T-helper 1 cell treated with Interleukin-12 subunit alpha and Interleukin-12 subunit beta and Interleukin-4 antibody, amounts not matched to agents 30 μg/mL and 1 μg/mL, for 36 hours (primary cell): ENCODE measurements around the gene EIF4A2.
A peak's percentile ranks its signal among the peaks of the same experiment; 100 is the strongest.

Experiments used
- H3K27ac Mint-ChIP-seq: one replicate; pipeline ENCODE4 v1.8.0; 2021; ENCODE audit warnings: mild to moderate bottlenecking, mixed read lengths
- H3K27me3 Mint-ChIP-seq: one replicate; pipeline ENCODE4 v1.8.0; 2021; ENCODE audit warnings: low read depth, mixed read lengths
- H3K36me3 Mint-ChIP-seq: one replicate; pipeline ENCODE4 v1.8.0; 2021; ENCODE audit warnings: low read depth, mixed read lengths
- H3K4me1 Mint-ChIP-seq: one replicate; pipeline ENCODE4 v1.8.0; 2021; ENCODE audit warnings: low read depth, mixed read lengths
- H3K4me3 Mint-ChIP-seq: one replicate; pipeline ENCODE4 v1.8.0; 2021; ENCODE audit warnings: mild to moderate bottlenecking, moderate library complexity, mixed read lengths
- H3K9me3 Mint-ChIP-seq: one replicate; pipeline ENCODE4 v1.8.0; 2021; ENCODE audit warnings: mixed read lengths

The EIF4A2 gene

DNA sequence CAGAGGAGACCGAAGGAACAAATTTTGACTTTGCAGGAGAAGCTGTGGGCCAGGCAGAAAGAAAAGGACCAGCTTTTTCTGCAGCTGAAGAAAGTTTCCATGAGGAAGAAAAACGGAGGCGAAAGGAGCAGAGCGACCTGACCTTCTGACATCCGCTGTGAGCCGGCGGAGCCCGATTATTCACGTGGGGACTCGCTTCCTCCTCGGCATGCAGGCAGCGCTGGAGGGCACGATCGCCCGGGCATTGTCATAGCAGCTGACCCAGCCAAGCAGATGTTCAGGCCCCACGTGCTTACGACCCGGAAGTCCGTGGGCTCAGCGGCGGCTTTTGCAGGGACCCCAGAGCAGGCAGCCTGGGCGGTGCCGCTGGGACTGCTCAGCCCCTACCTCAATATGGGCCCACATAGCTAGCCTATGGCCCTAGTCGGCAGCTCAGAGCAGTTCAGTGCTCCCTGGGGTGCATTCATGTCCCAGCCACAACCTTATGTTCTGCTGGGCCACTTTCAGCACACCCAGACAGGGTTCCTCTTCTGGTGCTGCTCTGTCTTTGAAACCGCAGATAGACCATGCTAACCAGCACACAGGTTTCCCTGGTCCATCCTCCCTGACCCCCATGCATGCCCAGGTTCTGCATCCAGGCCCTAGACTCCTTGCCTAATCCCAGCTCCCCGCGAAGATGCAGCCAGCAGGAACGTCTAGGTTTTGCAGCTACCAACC lies 10.5 kb upstream of the EIF4A2 start:
- H3K27ac Mint-ChIP-seq, result peak overlapping the region; percentile 89
- H3K4me1 Mint-ChIP-seq, result peaks cover 15% of the 10 kb centered on the region
- H3K36me3 Mint-ChIP-seq, result no peaks in the 10 kb centered on the region
- no peaks in the 10 kb centered on the region for H3K9me3 Mint-ChIP-seq
- H3K4me3 Mint-ChIP-seq, result peak overlapping the region; percentile 88
- H3K27me3 Mint-ChIP-seq, result no peaks in the 10 kb centered on the region

- no peaks in the 10 kb centered on the region for H3K36me3 Mint-ChIP-seq
- H3K4me3 Mint-ChIP-seq, result no peak overlapping the region
- H3K27ac Mint-ChIP-seq, result no peak overlapping the region
- H3K9me3 Mint-ChIP-seq, result no peaks in the 10 kb centered on the region
- H3K4me1 Mint-ChIP-seq, result peaks cover 15% of the 10 kb centered on the region
- H3K27me3 Mint-ChIP-seq, result no peaks in the 10 kb centered on the region
Observed at GRCh38 chr3:186775999-186776398, 7.4 kb upstream of the EIF4A2 start.

GRCh38 chr3:186779204-186779603 lies 4.2 kb upstream of the EIF4A2 start:
- H3K36me3 Mint-ChIP-seq, result peaks cover 9% of the 10 kb centered on the region
- no peak overlapping the region for H3K27ac Mint-ChIP-seq
- H3K9me3 Mint-ChIP-seq, result no peaks in the 10 kb centered on the region
- no peak overlapping the region for H3K4me3 Mint-ChIP-seq
- H3K27me3 Mint-ChIP-seq, result no peaks in the 10 kb centered on the region
- peaks cover 9% of the 10 kb centered on the region for H3K4me1 Mint-ChIP-seq

DNA sequence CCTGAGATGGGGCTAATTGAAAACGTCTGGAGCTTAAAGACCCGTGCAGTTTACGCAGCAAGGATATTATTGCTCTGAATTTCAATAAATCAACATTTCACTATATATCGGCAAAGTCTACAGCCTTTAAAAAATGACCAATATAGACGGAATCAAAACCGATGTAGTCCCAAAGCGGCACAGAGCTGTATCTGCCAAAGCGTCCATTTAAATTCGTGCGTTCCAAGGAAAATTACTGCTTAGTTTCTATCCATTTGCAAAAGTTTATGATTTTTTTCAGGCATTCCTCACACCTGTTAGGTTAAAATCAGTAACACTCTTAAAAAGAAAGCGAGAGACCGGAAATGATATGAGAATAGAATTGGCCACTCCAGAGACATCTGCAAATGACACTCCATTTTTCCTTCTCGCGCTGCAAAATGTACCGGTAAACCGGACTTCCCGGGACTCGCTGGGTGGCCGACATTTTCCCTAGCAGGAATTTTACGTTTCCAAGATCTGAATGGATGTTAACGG lies 777 bp upstream of the EIF4A2 start:
- peak overlapping the region; percentile 97 for H3K4me3 Mint-ChIP-seq
- peaks cover 42% of the 10 kb centered on the region for H3K36me3 Mint-ChIP-seq
- H3K27ac Mint-ChIP-seq, result peak overlapping the region; percentile 99
- no peaks in the 10 kb centered on the region for H3K27me3 Mint-ChIP-seq
- no peaks in the 10 kb centered on the region for H3K9me3 Mint-ChIP-seq
- H3K4me1 Mint-ChIP-seq, result peaks cover 34% of the 10 kb centered on the region

DNA sequence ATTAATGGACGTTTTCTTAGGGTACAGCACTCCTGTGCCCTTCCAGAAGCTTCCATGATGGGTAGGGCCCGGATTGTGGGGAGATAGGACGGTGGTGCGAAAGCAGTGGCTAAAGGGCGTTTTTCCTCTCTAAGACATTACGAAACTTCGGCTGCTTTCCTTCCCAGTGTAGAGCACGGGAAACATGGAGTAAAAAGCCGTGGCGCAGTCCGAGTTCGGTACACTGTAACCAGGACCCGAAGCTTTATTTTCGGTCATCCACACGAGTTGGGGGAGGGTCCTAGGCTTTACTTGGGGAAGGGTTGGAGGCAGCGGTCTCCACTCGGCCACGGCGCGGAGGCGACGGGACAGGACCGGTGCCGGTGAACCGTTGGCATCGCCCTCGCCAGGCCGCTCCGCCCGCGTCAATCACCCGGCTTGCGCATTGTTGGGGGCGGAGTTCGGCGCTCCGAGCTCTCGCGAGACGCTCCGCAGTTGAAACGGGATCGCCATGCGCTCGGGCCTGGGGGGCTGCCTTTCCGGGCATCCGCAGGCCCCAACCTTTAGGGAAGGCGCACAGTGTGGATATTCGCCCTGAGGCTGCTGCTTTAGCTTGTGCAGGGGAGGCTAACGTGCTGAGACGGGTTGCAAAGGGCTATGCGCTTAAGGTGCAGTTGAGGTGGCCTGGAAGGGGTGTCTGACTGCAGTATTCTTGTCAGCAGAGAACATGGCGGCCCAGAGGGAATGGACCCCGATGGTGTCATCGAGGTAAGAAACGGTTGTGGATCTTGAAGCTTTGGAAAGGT lies 546 bp downstream of the EIF4A2 start:
- Mint-ChIP-seq H3K36me3 (peaks cover 55% of the 10 kb centered on the region), H3K4me1 (peaks cover 47% of the 10 kb centered on the region), H3K4me3 (peak overlapping the region; percentile 97), H3K27me3 (no peaks in the 10 kb centered on the region), H3K9me3 (no peaks in the 10 kb centered on the region), H3K27ac (peak overlapping the region; percentile 99)

DNA sequence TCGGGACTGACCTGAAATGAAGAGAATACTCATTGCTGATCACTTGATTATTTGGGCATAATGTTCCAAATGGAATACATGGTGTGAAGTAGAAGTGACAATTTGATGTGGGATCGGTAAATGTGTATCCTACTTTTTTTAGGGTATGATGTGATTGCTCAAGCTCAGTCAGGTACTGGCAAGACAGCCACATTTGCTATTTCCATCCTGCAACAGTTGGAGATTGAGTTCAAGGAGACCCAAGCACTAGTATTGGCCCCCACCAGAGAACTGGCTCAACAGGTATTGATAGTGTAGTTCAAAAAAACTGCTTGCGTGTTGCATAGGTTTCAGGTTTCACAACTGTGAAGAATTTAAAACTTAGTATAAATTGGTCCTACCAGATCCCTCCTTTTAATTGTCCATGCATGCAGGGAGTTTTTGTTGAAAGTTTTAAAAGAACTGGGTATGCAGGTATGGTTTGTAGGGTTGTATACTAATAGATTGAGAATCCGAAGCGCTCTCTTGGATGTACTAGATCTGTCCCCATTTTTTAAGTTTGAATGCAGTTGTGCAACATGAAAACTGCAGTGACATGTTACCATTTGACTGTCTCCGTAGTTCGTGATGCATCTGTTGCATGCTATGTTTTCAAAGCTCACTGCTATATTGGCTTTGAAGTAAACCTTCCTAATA lies 1.6 kb downstream of the EIF4A2 start:
- peaks cover 51% of the 10 kb centered on the region for H3K4me1 Mint-ChIP-seq
- H3K36me3 Mint-ChIP-seq, result peaks cover 63% of the 10 kb centered on the region

GRCh38 chr3:186785495-186786018 lies 2.2 kb downstream of the EIF4A2 start:
- Mint-ChIP-seq H3K4me1 (peaks cover 52% of the 10 kb centered on the region), H3K4me3 (peak overlapping the region; percentile 97), H3K27ac (peak overlapping the region; percentile 37), H3K9me3 (no peaks in the 10 kb centered on the region), H3K36me3 (peaks cover 68% of the 10 kb centered on the region), H3K27me3 (no peaks in the 10 kb centered on the region)

More for the DNA sequence above, 1.6 kb downstream of the EIF4A2 start:
- Mint-ChIP-seq H3K27ac (peak overlapping the region; percentile 99), H3K4me3 (peak overlapping the region; percentile 97), H3K27me3 (no peaks in the 10 kb centered on the region), H3K9me3 (no peaks in the 10 kb centered on the region)

DNA sequence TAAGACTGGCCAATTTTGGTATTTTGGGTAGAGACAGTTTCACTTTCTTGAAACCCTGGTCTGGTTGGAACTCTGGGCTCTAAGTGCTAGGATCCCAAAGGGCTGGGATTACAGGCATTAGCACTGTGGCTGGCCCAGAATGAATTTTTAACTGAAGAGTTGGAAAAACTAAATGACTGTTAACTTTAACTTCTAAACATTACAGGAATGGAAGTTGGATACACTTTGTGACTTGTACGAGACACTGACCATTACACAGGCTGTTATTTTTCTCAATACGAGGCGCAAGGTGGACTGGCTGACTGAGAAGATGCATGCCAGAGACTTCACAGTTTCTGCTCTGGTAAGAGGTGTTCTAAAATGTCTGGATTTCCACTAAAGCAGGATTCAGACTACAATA lies 3.5 kb downstream of the EIF4A2 start:
- Mint-ChIP-seq H3K9me3 (no peaks in the 10 kb centered on the region), H3K4me3 (peak overlapping the region; percentile 59), H3K36me3 (peaks cover 75% of the 10 kb centered on the region), H3K4me1 (peaks cover 55% of the 10 kb centered on the region), H3K27ac (peak overlapping the region; percentile 28), H3K27me3 (no peaks in the 10 kb centered on the region)

DNA sequence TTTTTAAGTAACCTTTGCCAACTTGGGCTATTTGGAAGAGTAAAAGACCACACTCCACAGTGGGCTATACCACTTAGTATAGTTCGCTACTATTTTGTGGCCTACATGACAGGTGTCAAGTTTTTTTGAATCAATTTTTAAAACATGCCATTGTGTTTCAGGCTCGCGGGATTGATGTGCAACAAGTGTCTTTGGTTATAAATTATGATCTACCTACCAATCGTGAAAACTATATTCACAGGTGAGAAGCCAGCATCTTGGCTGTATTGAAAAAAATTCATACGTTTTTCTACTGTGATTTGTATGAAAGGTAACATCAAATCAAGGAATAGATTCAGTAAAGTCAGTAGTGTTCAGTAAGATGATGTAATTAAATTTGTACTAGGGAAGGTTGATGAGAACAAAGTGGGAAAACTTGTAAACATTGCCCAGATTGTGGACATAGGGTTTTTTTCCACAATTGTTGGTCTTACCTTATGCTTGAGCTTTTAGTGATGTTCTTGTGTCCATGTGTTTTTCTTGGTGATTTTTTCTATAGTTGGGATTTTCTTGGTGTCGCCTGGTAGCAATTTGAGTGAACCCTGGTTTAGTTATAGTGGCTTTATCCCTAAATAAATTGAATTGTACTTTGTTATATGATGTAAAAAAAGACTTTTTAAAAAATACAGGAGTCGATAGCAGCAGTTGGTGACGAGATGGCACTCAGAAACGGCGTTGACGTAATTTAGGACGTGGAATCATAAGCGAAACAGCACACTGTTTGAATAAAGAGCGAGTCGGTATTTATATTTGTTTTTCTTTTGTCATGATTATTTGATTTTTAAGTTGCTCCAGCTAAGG lies 4.5 kb downstream of the EIF4A2 start:
- Mint-ChIP-seq H3K4me3 (peak overlapping the region; percentile 59), H3K36me3 (peaks cover 78% of the 10 kb centered on the region), H3K9me3 (no peaks in the 10 kb centered on the region), H3K4me1 (peaks cover 50% of the 10 kb centered on the region), H3K27me3 (no peaks in the 10 kb centered on the region), H3K27ac (peak overlapping the region; percentile 12)

DNA sequence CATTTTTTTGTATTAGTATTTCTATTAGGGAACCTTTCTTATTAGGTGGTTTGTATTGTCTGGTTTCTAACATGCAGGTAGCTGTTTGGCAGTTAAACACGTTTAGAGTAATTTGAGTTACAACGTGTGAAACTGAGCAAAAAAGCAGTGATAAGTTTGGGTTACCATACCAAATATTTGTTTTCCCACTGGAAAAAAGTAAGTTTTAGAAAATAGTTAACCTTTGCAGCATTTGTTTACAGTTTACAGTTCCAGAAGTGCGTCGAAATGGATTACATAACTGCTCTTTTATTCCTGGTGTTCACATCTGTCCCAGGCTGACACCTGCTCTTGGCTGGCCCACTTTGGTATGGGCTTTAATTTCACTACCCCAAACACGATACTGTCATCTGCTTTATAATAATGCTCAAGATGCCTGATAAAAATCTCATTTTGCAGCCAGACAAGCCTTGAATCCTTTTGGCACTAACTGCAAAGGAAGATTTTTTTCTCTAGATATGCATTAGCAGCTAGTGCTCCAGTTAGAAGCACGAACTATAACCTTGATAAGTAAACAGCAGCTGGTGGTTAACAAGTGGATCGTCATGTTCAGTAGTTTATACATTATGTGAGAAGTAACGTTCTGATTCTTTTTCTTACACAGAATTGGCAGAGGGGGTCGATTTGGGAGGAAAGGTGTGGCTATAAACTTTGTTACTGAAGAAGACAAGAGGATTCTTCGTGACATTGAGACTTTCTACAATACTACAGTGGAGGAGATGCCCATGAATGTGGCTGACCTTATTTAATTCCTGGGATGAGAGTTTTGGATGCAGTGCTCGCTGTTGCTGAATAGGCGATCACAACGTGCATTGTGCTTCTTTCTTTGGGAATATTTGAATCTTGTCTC lies 5.3 kb downstream of the EIF4A2 start:
- Mint-ChIP-seq H3K36me3 (peaks cover 81% of the 10 kb centered on the region), H3K4me1 (peaks cover 48% of the 10 kb centered on the region), H3K4me3 (peak overlapping the region; percentile 7), H3K9me3 (no peaks in the 10 kb centered on the region), H3K27ac (peak overlapping the region; percentile 21), H3K27me3 (no peaks in the 10 kb centered on the region)

- no peaks in the 10 kb centered on the region for H3K27me3 Mint-ChIP-seq
- H3K4me3 Mint-ChIP-seq, result no peak overlapping the region
- H3K9me3 Mint-ChIP-seq, result no peaks in the 10 kb centered on the region
- H3K27ac Mint-ChIP-seq, result no peak overlapping the region
- peaks cover 80% of the 10 kb centered on the region for H3K36me3 Mint-ChIP-seq
- peaks cover 43% of the 10 kb centered on the region for H3K4me1 Mint-ChIP-seq
Observed at GRCh38 chr3:186789554-186790260, 6.3 kb downstream of the EIF4A2 start.

- H3K36me3 Mint-ChIP-seq, result peaks cover 73% of the 10 kb centered on the region
- H3K9me3 Mint-ChIP-seq, result no peaks in the 10 kb centered on the region
- H3K4me3 Mint-ChIP-seq, result no peak overlapping the region
Observed at GRCh38 chr3:186790261-186790981, 7.0 kb downstream of the EIF4A2 start.

More at GRCh38 chr3:186790261-186790981, 7.0 kb downstream of the EIF4A2 start:
- Mint-ChIP-seq H3K27ac (no peak overlapping the region), H3K27me3 (no peaks in the 10 kb centered on the region), H3K4me1 (peaks cover 39% of the 10 kb centered on the region)
